Heart right ventricle (tissue), 16 donors: Measurements from ENCODE around the gene SPR. TPM values are rescaled to one million over a fixed set of nuclear protein-coding genes. Genes with fewer than 3 reads are reported as not detected.

Experiments used
- ATAC-seq, 8 donors: fragments of 200-7000 bp; cut with Tn5 transposase; one replicate each; pipeline ENCODE4 v1.9.1; 2020; ENCODE audit warnings: mild to moderate bottlenecking in 8 of 8, moderate library complexity in 8 of 8, moderate number of reproducible peaks in 1 of 8
- DNase-seq, 2 donors: peaks; one replicate each; pipeline ENCODE4 v3.0.0-alpha.2; 2020
- H3K27ac ChIP-seq, 10 donors: fragments of 200-600 bp; sonication (generic) in 2 of 10; one replicate each; pipeline versions ENCODE4 v1.5.0 to v1.8.0; 2020 to 2022; ENCODE audit warnings: mild to moderate bottlenecking in 3 of 10
- H3K27me3 ChIP-seq, 7 donors: fragments of 200-600 bp; one replicate each; pipeline ENCODE4 v1.8.0; 2021 to 2022; ENCODE audit warnings: mild to moderate bottlenecking in 2 of 7
- H3K36me3 ChIP-seq, 9 donors: fragments of 200-600 bp; sonication (generic) in 1 of 9; one replicate each; pipeline versions ENCODE4 v1.5.0 to v1.8.0; 2020 to 2022; ENCODE audit warnings: mild to moderate bottlenecking in 2 of 9
- H3K4me1 ChIP-seq, 9 donors: fragments of 200-600 bp; sonication (generic) in 1 of 9; one replicate each; pipeline versions ENCODE4 v1.5.0 to v1.8.0; 2020 to 2022; ENCODE audit warnings: mild to moderate bottlenecking in 4 of 9
- H3K4me3 ChIP-seq, 10 donors: fragments of 200-600 bp; sonication (generic) in 2 of 10; one replicate each; pipeline versions ENCODE4 v1.5.0 to v1.8.0; 2020 to 2022; ENCODE audit warnings: mild to moderate bottlenecking in 7 of 10, moderate library complexity in 2 of 10
- H3K9me3 ChIP-seq, 11 donors: fragments of 200-600 bp in 10 of 11; sonication (generic) in 2 of 11; one replicate each; pipeline versions ENCODE4 v1.5.0 to v1.8.0; 2013 to 2022; ENCODE audit warnings: mild to moderate bottlenecking in 2 of 11, control low read depth in 1 of 11, moderate library complexity in 1 of 11
- CTCF ChIP-seq, 9 donors: fragments of 200-600 bp; sonication (generic) in 2 of 9; IDR thresholded peaks; one replicate each; pipeline versions ENCODE4 v1.5.0 to v1.8.0; 2021 to 2022; ENCODE audit warnings: antibody characterized with exemption in 9 of 9, mild to moderate bottlenecking in 5 of 9, moderate library complexity in 1 of 9
- WGBS, 2 donors: extraction: QIAGEN DNeasy Blood & Tissue Kit; methylation state at CpG; one replicate each; pipeline ENCODE4 v1.1.7; 2013; ENCODE audit warnings: inconsistent platforms in 1 of 2; 5-methylcytosine and 5-hydroxymethylcytosine counted together
- intact Hi-C, 10 donors: fragments of 100-400 bp; cut with DNase I; formaldehyde crosslinking; loops; one replicate each; pipeline versions ENCODE4 v1.11.1 to v1.14.2; 2022
- polyA plus RNA-seq, 2 donors: library from polyadenylated mRNA; stranded (reverse); fragments of 200-250 nt; gene quantifications; one replicate each; pipeline ENCODE4 v1.2.3, GENCODE V29; 2013
- total RNA-seq, 10 donors: library from RNA; stranded (reverse); fragmentation: NEBNext Ultra II Directional in 3 of 10; extraction: Animal tissue kit (Norgen Biotek cat#: 25700) in 3 of 10; gene quantifications; one replicate each; pipeline versions ENCODE4 v1.2.1 to v1.2.4, GENCODE V29; 2021 to 2023
- donor health status: Arrhythmogenic right ventricular cardiomyopathy.
- donor health status: ischemic (EF 13 %, LVEDD 7.1; RV severe dilation, severe dysfunction).
- donor health status: healthy with polysubstance abuse.
- donor health status: DM: no; HTN: yes; CAD: no.
- donor health status: DM: no; HTN: no; CAD: no.
- donor health status: ischemic (EF 25% LVEDD 6.9; RV normal size, moderate dysfunction).
- donor health status: ischemic (EF 25% LVEDD 5.7; RV mildly dilated, moderate dysfunction).
- donor health status: healthy.
- donor health status: DM: yes; HTN: yes; CAD: no.
- donor health status: Ischemic cardiomyopathy.
- donor health status: ischemic (EF 35%, LVEDD 5.7; RV mildly dilated, moderate dysfunction).
- donor health status: nonischemic (EF 11% LVEDD 7.7; RV severe dilation, severe dysfunction).
- donor health status: DM: yes; HTN: yes; CAD: no.
- donor health status: PGD.
- donor health status: ischemic (EF 29% LVEDD 5.4; RV normal size, mild dysfunction).
- donor health status: nonischemic (EF 23%, LVEDD 6.1; RV moderate dilation, normal function).

SPR gene
- total and polyA plus RNA-seq, 12 donors: 24.0 to 55.4 (median 39.3) TPM

GRCh38 chr2:72919414-72920317 is 32.5 kb downstream of the SPR start:
- WGBS, 2 donors: 3 to 5% methylated on average over 48 of the region's 48 CpGs
- no peak for TF ChIP-seq CTCF (IDR thresholded peaks at IDR 0.05)
- Histone ChIP-seq H3K9me3 (no peaks in the 10 kb centered on the region), H3K4me1 (peaks cover 37 to 71% (median 60%) of the 10 kb centered on the region in 9 donors), H3K27ac (no peak overlapping the region), H3K4me3 (peak overlapping the region in 8 of 10 donors; percentile 2 to 47 (median 38)), H3K36me3 (no peaks in the 10 kb centered on the region), H3K27me3 (peaks cover 74 to 100% (median 99%) of the 10 kb centered on the region in 7 donors)
- DNase-seq (no peak), ATAC-seq (no peak)
- intact Hi-C loops: no loop called here

GRCh38 chr2:72920318-72921087 is 33.3 kb downstream of the SPR start:
- Histone ChIP-seq H3K4me1 (peaks cover 36 to 68% (median 60%) of the 10 kb centered on the region in 9 donors), H3K4me3 (peak overlapping the region; percentile 2 to 47 (median 38)), H3K9me3 (no peaks in the 10 kb centered on the region), H3K27me3 (peaks cover 74 to 100% (median 99%) of the 10 kb centered on the region in 7 donors), H3K36me3 (no peaks in the 10 kb centered on the region), H3K27ac (no peak overlapping the region)
- intact Hi-C loops: no loop called here
- no peak for DNase-seq
- WGBS, 2 donors: 2% methylated on average over 77 of the region's 77 CpGs
- no peak for TF ChIP-seq CTCF (IDR thresholded peaks at IDR 0.05)
- peak in 4 of 8 donors; percentile 6 to 41 (median 23) for ATAC-seq

DNA sequence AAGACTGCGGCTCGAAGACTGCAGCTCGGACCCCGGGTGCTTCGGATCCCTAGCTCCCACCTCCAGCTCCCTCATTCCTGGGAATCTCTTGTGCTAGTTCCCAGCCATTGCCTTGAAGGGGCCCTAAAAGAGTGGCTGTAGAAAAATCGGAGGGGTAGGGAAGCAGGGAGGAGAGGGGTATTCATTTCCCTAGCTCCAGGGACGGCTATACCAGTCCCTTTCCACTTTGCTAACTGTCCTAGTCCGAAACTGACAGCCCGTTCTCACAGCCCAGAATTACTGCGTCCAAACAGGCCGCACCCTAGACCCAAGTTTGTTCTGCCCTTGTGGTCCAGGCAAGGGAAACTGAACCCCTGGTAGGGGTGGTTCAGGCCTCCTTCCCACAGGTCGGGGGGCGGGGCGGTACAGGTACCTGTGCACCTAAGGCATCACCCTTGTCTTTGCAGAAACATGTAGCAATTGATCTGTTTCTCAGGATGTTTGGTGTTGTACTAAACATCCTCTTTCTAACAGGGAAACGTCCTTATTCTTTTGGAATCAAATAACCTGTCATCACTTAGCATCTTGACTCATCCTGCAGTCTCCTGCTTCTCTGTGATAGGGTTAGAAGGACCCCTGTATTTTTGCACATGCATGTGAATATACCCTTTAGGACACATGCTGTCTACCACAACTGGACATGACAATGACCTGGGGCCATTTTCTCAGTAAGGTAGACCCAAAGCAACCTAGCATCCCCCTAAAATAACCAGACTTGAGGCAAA is 34.1 kb downstream of the SPR start:
- WGBS, 2 donors: 25 to 30% methylated on average over 15 of the region's 15 CpGs
- peaks cover 71 to 100% (median 99%) of the 10 kb centered on the region in 7 donors for H3K27me3 ChIP-seq
- DNase-seq (no peak), ATAC-seq (no peak)
- H3K27ac ChIP-seq: no peak overlapping the region
- peaks cover 30 to 61% (median 53%) of the 10 kb centered on the region in 9 donors for H3K4me1 ChIP-seq
- no peak for TF ChIP-seq CTCF (IDR thresholded peaks at IDR 0.05)
- intact Hi-C loops: no loop called here
- peak overlapping the region in 4 of 10 donors; percentile 38 to 47 (median 40) for H3K4me3 ChIP-seq
- no peaks in the 10 kb centered on the region for H3K36me3 ChIP-seq
- no peaks in the 10 kb centered on the region for H3K9me3 ChIP-seq

DNA sequence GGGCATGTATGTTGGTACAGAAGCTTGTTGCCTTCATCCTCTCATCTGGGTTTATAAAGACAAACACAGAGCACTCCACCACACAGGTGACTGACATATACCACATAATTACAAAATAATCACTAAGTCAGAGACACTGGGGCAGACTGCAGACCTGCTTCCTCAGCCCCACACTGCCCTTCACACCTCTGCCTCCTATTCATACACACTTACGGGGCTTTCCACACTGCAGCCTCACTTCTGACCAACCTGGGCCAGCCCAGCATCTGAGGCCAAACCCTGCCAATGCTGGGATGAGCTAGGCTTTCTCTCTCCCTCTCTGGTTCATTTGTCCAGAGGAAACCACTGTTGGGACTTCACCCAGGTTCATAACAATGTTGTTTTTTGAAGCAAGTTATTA is 34.6 kb downstream of the SPR start:
- no peak overlapping the region for H3K27ac ChIP-seq
- ATAC-seq (no peak), DNase-seq (no peak)
- peaks cover 69 to 100% (median 99%) of the 10 kb centered on the region in 7 donors for H3K27me3 ChIP-seq
- H3K4me3 ChIP-seq: no peak overlapping the region
- no peaks in the 10 kb centered on the region for H3K36me3 ChIP-seq
- peaks cover 29 to 55% (median 47%) of the 10 kb centered on the region in 9 donors for H3K4me1 ChIP-seq
- intact Hi-C loops: no loop called here
- 74 to 91% methylated on average over 1 of the region's 1 CpG for WGBS, 2 donors
- H3K9me3 ChIP-seq: no peaks in the 10 kb centered on the region
- TF ChIP-seq CTCF (IDR thresholded peaks at IDR 0.05): no peak
